Panc1 (cell line): ENCODE results near the gene SMARCE1. TPM values are rescaled to one million over a fixed set of nuclear protein-coding genes. Genes with fewer than 3 reads are reported as not detected.

Experiments
- ATAC-seq: fragments of 200-7000 bp; cut with Tn5 transposase; 2 replicates; pipeline ENCODE4 v1.9.1; 2020; ENCODE audit warnings: mild to moderate bottlenecking, moderate library complexity
- BruUV-seq: library from RNA; stranded (reverse); fragments of 400-500 nt; replicated peaks from 2 replicates; lab custom pipeline; 2021; lab: Mats Ljungman, UMichigan
- CTCF ChIA-PET: fragments of 300-600 bp; sonication (Branson Sonifier 250); formaldehyde crosslinking; loops from one replicate; lab custom pipeline; 2022; ENCODE audit warnings: antibody characterized with exemption; lab: Charles Lee
- POLR2A ChIA-PET: fragments of 300-600 bp; sonication (Branson Sonifier 250); formaldehyde crosslinking; loops from one replicate; lab custom pipeline; 2022; ENCODE audit warnings: antibody characterized with exemption; lab: Charles Lee
- DNase-seq: peaks from one replicate; pipeline ENCODE4 v3.0.0-alpha.2; 2010; ENCODE audit warnings: low read depth, low spot score
- H3K27ac ChIP-seq: 2 replicates; pipeline ENCODE4 v1.5.1; 2011; ENCODE audit warnings: mild to moderate bottlenecking, low read length, inconsistent platforms
- H3K27me3 ChIP-seq: fragments of 200-500 bp; sonication (Bioruptor generic); 2 replicates; pipeline ENCODE4 v1.6.0; 2014; ENCODE audit warnings: low read length, inconsistent platforms; ENCODE audit not compliant: control insufficient read depth, insufficient read depth
- H3K36me3 ChIP-seq: fragments of 200-500 bp; sonication (Bioruptor generic); 2 replicates; pipeline ENCODE4 v1.5.1; 2014; ENCODE audit warnings: inconsistent platforms, mild to moderate bottlenecking, low read length, moderate library complexity; ENCODE audit not compliant: control insufficient read depth, insufficient read depth
- H3K4me1 ChIP-seq: 2 replicates; pipeline ENCODE4 v1.5.1; 2011; ENCODE audit warnings: inconsistent platforms, mild to moderate bottlenecking, low read length, moderate library complexity; ENCODE audit not compliant: control insufficient read depth, insufficient read depth
- H3K4me3 ChIP-seq, 2 experiments: 2 replicates each; pipeline ENCODE4 v1.5.1; 2011 to 2012; ENCODE audit warnings: low read depth in 2 of 2, low read length in 2 of 2, mild to moderate bottlenecking in 2 of 2, inconsistent platforms in 1 of 2, moderate library complexity in 1 of 2
- H3K9me3 ChIP-seq: fragments of 200-500 bp; sonication (Bioruptor generic); 2 replicates; pipeline ENCODE4 v1.5.1; 2014; ENCODE audit warnings: low read depth, mild to moderate bottlenecking, inconsistent platforms, low read length, moderate library complexity; ENCODE audit not compliant: control insufficient read depth, insufficient read depth
- POLR2AphosphoS5 ChIP-seq: IDR thresholded peaks from 2 replicates; pipeline ENCODE4 v1.6.1; 2012; ENCODE audit warnings: mild to moderate bottlenecking, low read depth, low read length, moderate library complexity
- SIN3A ChIP-seq: IDR thresholded peaks from 2 replicates; pipeline ENCODE4 v1.6.1; 2012; ENCODE audit warnings: low read depth, mild to moderate bottlenecking, low read length, moderate library complexity, borderline replicate concordance; ENCODE audit not compliant: insufficient read depth
- TCF7L2 ChIP-seq: IDR thresholded peaks from 2 replicates; pipeline ENCODE4 v1.6.1; 2011; ENCODE audit warnings: mild to moderate bottlenecking, low read depth, low read length, inconsistent platforms
- in situ Hi-C: cut with HindIII; loops from 2 replicates; pipeline ENCODE4 v1.10.0; 2016; ENCODE audit warnings: low sequenced_read_pairs, low pct_unique_long_range_greater_than_20kb
- intact Hi-C: fragments of 100-400 bp; cut with micrococcal nuclease; formaldehyde crosslinking; loops from one replicate; pipeline ENCODE4 v1.10.0; 2022; ENCODE audit not compliant: unreplicated experiment
- total RNA-seq: library from RNA; stranded (reverse); gene quantifications from one replicate; pipeline ENCODE4 v1.2.1, GENCODE V29; 2021; ENCODE audit not compliant: unreplicated experiment
- TF ChIP-seq, protein P1 (sequence below), 2 experiments: IDR thresholded peaks; 2 replicates each; pipeline ENCODE4 v1.6.1; 2011 to 2012; ENCODE audit warnings: low read depth in 2 of 2, control low read depth in 1 of 2, low read length in 1 of 2, mild to moderate bottlenecking in 1 of 2, moderate library complexity in 1 of 2; ENCODE audit not compliant: insufficient read depth in 1 of 2
- TF ChIP-seq, protein P2 (sequence below): fragments of 450-650 bp; IDR thresholded peaks from 2 replicates; pipeline ENCODE4 v1.5.1; 2017; ENCODE audit warnings: mild to moderate bottlenecking

Gene SMARCE1
- total RNA-seq, 1 experiment from 2014 or later, result 129 TPM

DNA sequence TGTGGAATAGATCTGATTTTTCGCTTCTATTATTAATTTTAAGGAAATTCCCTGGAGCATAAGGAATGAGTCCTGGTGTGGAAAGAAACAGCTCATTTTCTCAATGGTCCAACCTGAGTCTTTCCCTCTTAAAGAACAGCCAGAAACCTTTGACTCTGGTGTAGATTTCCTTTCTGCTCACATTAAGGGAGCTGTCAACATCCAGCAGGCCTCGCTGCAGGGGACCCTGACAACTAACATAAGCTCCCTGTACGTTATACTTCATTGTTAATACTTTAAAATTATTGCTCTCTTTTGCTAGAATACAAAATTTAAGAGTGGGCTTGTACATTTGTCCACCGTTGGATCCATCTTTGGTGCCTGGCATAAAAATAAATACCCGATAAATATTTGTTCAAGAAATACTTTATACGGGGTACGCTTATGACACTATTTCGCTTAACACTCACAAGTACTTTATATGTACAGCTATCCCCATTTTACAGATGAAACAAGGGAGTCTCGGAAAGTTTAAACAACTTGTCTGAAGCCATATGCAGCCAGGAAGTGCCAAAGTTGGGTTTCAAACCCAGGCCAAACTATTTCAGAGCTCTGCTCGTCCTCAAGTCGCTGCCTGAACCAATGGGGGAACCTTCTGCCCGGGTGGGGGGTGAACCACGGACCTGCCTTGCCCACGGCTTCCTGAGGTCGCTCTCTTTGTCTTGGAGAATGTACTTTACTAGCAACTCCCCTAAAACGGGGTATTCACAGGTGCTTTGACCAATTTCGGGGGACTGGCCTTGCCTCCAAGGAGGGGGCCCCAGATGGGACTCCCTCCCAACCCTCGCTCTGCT, 611 bp downstream of the SMARCE1 start:
- Histone ChIP-seq H3K27me3 (no peaks in the 10 kb centered on the region), H3K4me1 (peaks cover 18% of the 10 kb centered on the region), H3K4me3 (peak overlapping the region; percentile 68 to 98), H3K27ac (peak overlapping the region; percentile 97), H3K36me3 (peaks cover 36% of the 10 kb centered on the region), H3K9me3 (no peaks in the 10 kb centered on the region)
- ChIA-PET CTCF (no interaction called here), POLR2A (interaction anchor here (0.6 to 0.7 kb wide), 3 partner anchors 60 to 1042 kb away, joined by 3 to 4 read pairs (median 3); partner anchors contain the start of gene EIF1)
- ATAC-seq, result peak; percentile 75
- TSS peak; percentile 62 for BruUV-seq
- intact Hi-C loops, result no loop called here
- TF ChIP-seq POLR2AphosphoS5, result no peak
- DNase-seq, result no peak
- in situ Hi-C loops, result no loop called here

DNA sequence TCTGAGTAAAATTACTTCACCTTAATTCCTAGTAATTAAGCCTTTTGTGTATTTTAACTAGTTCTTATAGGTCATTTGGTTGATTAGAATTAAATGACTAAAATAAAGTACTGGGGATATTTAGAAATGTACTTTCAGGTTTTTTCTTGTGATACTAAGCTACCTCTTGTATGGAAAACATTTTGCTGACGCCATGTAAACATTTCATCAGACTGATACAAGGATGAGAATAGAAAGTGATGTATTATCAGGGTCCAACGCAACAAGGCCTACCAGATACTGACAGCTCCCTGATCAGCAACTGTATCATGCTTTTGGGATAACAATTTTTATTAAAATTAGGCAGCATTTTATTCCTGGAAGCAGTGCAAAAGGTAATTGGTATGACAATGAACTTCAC, 1.7 kb downstream of the SMARCE1 start:
- no peak for DNase-seq
- ATAC-seq, result no peak
- Histone ChIP-seq H3K4me1 (peaks cover 18% of the 10 kb centered on the region), H3K9me3 (no peaks in the 10 kb centered on the region), H3K36me3 (peaks cover 46% of the 10 kb centered on the region), H3K27me3 (no peaks in the 10 kb centered on the region), H3K27ac (no peak overlapping the region), H3K4me3 (no peak overlapping the region)
- TF ChIP-seq POLR2AphosphoS5 (no peak), TCF7L2 (no peak), SIN3A (no peak)
- TF ChIP-seq, protein P1, sequence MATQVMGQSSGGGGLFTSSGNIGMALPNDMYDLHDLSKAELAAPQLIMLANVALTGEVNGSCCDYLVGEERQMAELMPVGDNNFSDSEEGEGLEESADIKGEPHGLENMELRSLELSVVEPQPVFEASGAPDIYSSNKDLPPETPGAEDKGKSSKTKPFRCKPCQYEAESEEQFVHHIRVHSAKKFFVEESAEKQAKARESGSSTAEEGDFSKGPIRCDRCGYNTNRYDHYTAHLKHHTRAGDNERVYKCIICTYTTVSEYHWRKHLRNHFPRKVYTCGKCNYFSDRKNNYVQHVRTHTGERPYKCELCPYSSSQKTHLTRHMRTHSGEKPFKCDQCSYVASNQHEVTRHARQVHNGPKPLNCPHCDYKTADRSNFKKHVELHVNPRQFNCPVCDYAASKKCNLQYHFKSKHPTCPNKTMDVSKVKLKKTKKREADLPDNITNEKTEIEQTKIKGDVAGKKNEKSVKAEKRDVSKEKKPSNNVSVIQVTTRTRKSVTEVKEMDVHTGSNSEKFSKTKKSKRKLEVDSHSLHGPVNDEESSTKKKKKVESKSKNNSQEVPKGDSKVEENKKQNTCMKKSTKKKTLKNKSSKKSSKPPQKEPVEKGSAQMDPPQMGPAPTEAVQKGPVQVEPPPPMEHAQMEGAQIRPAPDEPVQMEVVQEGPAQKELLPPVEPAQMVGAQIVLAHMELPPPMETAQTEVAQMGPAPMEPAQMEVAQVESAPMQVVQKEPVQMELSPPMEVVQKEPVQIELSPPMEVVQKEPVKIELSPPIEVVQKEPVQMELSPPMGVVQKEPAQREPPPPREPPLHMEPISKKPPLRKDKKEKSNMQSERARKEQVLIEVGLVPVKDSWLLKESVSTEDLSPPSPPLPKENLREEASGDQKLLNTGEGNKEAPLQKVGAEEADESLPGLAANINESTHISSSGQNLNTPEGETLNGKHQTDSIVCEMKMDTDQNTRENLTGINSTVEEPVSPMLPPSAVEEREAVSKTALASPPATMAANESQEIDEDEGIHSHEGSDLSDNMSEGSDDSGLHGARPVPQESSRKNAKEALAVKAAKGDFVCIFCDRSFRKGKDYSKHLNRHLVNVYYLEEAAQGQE (IDR thresholded peaks at IDR 0.05; ENCODE audit: insufficient read depth in 1 of 2, low read depth in 2 of 2, low read length in 1 of 2), result no peak
- TF ChIP-seq, protein P2, sequence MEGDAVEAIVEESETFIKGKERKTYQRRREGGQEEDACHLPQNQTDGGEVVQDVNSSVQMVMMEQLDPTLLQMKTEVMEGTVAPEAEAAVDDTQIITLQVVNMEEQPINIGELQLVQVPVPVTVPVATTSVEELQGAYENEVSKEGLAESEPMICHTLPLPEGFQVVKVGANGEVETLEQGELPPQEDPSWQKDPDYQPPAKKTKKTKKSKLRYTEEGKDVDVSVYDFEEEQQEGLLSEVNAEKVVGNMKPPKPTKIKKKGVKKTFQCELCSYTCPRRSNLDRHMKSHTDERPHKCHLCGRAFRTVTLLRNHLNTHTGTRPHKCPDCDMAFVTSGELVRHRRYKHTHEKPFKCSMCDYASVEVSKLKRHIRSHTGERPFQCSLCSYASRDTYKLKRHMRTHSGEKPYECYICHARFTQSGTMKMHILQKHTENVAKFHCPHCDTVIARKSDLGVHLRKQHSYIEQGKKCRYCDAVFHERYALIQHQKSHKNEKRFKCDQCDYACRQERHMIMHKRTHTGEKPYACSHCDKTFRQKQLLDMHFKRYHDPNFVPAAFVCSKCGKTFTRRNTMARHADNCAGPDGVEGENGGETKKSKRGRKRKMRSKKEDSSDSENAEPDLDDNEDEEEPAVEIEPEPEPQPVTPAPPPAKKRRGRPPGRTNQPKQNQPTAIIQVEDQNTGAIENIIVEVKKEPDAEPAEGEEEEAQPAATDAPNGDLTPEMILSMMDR, result no peak
- BruUV-seq, result no TSS peak
- CTCF ChIA-PET, result no interaction called here
- intact Hi-C loops (no loop called here), in situ Hi-C loops (no loop called here)
- POLR2A ChIA-PET, result interaction anchor here (0.5 to 0.7 kb wide), 2 partner anchors 160 to 865 kb away, joined by 3 to 5 read pairs; no protein-coding TSS in a partner anchor

GRCh38 chr17:40645291-40645690, 2.3 kb downstream of the SMARCE1 start:
- Histone ChIP-seq H3K9me3 (no peaks in the 10 kb centered on the region), H3K27ac (no peak overlapping the region), H3K27me3 (no peaks in the 10 kb centered on the region), H3K4me1 (peaks cover 18% of the 10 kb centered on the region), H3K36me3 (peaks cover 53% of the 10 kb centered on the region), H3K4me3 (no peak overlapping the region)
- BruUV-seq, result no TSS peak
- TF ChIP-seq, protein P1 (IDR thresholded peaks at IDR 0.05; ENCODE audit: insufficient read depth in 1 of 2, low read depth in 2 of 2, low read length in 1 of 2), result no peak
- TF ChIP-seq TCF7L2 (no peak), SIN3A (no peak), POLR2AphosphoS5 (no peak)
- TF ChIP-seq, protein P2, result no peak
- CTCF ChIA-PET, result no interaction called here
- DNase-seq, result no peak
- in situ Hi-C loops (no loop called here), intact Hi-C loops (no loop called here)
- ATAC-seq, result no peak
- POLR2A ChIA-PET, result no interaction called here
